Measurements from ENCODE around the gene C12orf42. TPM values are rescaled to one million over a fixed set of nuclear protein-coding genes. Genes with fewer than 3 reads are reported as not detected.

C12orf42 gene
- total RNA-seq, 1 experiment from 2014 or later, result not detected

- no peaks in the 10 kb centered on the region for H3K79me2 ChIP-seq (ENCODE audit: insufficient read depth, low read length)
- H3K9me2 ChIP-seq (ENCODE audit: insufficient read depth), result no peaks in the 10 kb centered on the region
- H4K20me1 ChIP-seq (ENCODE audit: insufficient read depth), result no peaks in the 10 kb centered on the region
- H3K27ac ChIP-seq (ENCODE audit: low read depth, low read length), result no peak overlapping the region
- no peak overlapping the region for H3K4me2 ChIP-seq (ENCODE audit: low read length)
- no peaks in the 10 kb centered on the region for H3K9me3 ChIP-seq (ENCODE audit: control insufficient read depth in 1 of 2, insufficient read depth in 1 of 2, low read depth in 1 of 2, low read length in 2 of 2)
- CTCF ChIA-PET, result interaction anchor here (0.7 kb wide), 1 partner anchor 25 kb away, joined by 3 read pairs; no protein-coding TSS in a partner anchor
- BruUV-seq (replicated peaks), result no TSS peak
- no peak overlapping the region for H2AFZ ChIP-seq (ENCODE audit: low read depth, low read length, poor library complexity, severe bottlenecking)
- H3K36me3 ChIP-seq (ENCODE audit: control insufficient read depth in 1 of 2, insufficient read depth in 2 of 2, low read length in 2 of 2), result no peaks in the 10 kb centered on the region
- no peak overlapping the region for H3K4me3 ChIP-seq (replicated peaks in 1 of 2; ENCODE audit: low read depth in 1 of 2, low read length in 2 of 2)
- DNase-seq (ENCODE audit: low read depth, low spot score) (peak; percentile 16), ATAC-seq (peak; percentile 87)
- no peak overlapping the region for H3K9ac ChIP-seq (ENCODE audit: low read length)
- no peaks in the 10 kb centered on the region; the same call in 1 of the 2 replicates for H3K27me3 ChIP-seq (ENCODE audit: insufficient read depth, low read length)
- TF ChIP-seq ELF1 (IDR thresholded peaks at IDR 0.05; ENCODE audit: borderline replicate concordance, low read depth) (no peak), SRF (IDR thresholded peaks at IDR 0.05; ENCODE audit: low read depth) (no peak), SIN3A (IDR thresholded peaks at IDR 0.05; ENCODE audit: low read depth) (no peak), EZH2 (IDR thresholded peaks at IDR 0.05) (no peak), CTCF (IDR thresholded peaks at IDR 0.05 in 2 of 3, conservative IDR thresholded peaks at IDR 0.05 in 1 of 3; ENCODE audit: borderline replicate concordance in 1 of 3, insufficient read depth in 1 of 3, low read depth in 2 of 3, low read length in 2 of 3) (peak; percentile 54 to 80 (median 72); a peak in 5 of 6 replicates), POLR2AphosphoS5 (IDR thresholded peaks at IDR 0.05; ENCODE audit: low read depth, low read length) (no peak), TCF7L2 (IDR thresholded peaks at IDR 0.05; ENCODE audit: borderline replicate concordance, extremely low read depth, insufficient read depth, insufficient read length) (no peak), RAD21 (IDR thresholded peaks at IDR 0.05; ENCODE audit: low read depth) (peak; percentile 67)
- no peaks in the 10 kb centered on the region for H3K4me1 ChIP-seq (ENCODE audit: control insufficient read depth in 1 of 2, insufficient read depth in 2 of 2, low read length in 2 of 2)
- POLR2A ChIA-PET, result no interaction called here
- RAD21 ChIA-PET (ENCODE audit: low non-redundant PET in 1 of 2, low total read pairs in 2 of 2, uncharacterized antibody in 2 of 2, unreplicated experiment in 2 of 2), result no interaction called here
- intact Hi-C loops (cut with micrococcal nuclease), result loop anchor here (1.0 to 5.0 kb wide), 2 partner anchors 178 to 557 kb away; no protein-coding TSS in a partner anchor
Measured at GRCh38 chr12:103503546-103504480, 8.0 kb upstream of the C12orf42 start.

All from HCT116 (cell line).